Astrocyte of the cerebellum (primary cell): ENCODE measurements around the gene RHBDL1.

Experiments used
- DNase-seq: peaks from one replicate; pipeline ENCODE4 v3.0.0-alpha.2; 2011; ENCODE audit warnings: low read depth
- H3K4me3 ChIP-seq: 2 replicates; pipeline ENCODE4 v1.5.1; 2011; ENCODE audit warnings: mild to moderate bottlenecking, low read depth, low read length, moderate library complexity
- in situ Hi-C: cut with HindIII; loops from 2 replicates; pipeline ENCODE4 v1.10.0; 2017; ENCODE audit warnings: low sequenced_read_pairs
- TF ChIP-seq, protein P1 (sequence below): IDR thresholded peaks from 2 replicates; pipeline ENCODE4 v1.5.1; 2012; ENCODE audit warnings: low read length, low read depth, moderate library complexity, mild to moderate bottlenecking; ENCODE audit errors: missing control alignments

RHBDL1 gene

GRCh38 chr16:629185-629832 is 46.2 kb upstream of the RHBDL1 start:
- TF ChIP-seq, protein P1, sequence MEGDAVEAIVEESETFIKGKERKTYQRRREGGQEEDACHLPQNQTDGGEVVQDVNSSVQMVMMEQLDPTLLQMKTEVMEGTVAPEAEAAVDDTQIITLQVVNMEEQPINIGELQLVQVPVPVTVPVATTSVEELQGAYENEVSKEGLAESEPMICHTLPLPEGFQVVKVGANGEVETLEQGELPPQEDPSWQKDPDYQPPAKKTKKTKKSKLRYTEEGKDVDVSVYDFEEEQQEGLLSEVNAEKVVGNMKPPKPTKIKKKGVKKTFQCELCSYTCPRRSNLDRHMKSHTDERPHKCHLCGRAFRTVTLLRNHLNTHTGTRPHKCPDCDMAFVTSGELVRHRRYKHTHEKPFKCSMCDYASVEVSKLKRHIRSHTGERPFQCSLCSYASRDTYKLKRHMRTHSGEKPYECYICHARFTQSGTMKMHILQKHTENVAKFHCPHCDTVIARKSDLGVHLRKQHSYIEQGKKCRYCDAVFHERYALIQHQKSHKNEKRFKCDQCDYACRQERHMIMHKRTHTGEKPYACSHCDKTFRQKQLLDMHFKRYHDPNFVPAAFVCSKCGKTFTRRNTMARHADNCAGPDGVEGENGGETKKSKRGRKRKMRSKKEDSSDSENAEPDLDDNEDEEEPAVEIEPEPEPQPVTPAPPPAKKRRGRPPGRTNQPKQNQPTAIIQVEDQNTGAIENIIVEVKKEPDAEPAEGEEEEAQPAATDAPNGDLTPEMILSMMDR, result no peak
- H3K4me3 ChIP-seq, result no peak overlapping the region
- DNase-seq, result no peak
- in situ Hi-C loops, result no loop called here

DNA sequence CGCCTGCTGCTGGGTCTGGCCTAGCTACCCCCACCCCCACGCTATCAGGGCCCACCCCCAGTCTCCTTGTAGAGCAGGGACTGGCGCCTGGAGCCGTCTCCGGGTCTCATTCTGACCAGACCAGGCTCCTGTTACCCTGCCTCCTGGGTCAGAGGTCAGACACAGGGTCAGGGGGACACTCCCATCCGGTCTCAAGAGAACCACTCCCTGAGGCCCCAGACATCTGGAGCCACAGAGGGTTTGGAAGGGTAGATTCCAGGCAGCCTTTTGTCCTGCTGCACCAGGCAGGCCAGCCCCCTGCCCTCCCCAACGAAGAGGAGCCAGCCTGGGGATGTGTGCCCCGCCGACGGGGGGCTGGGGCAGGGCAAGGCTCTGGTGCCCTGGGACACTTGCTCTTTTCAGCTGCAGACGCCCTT is 45.6 kb upstream of the RHBDL1 start:
- in situ Hi-C loops, result no loop called here
- no peak for DNase-seq
- H3K4me3 ChIP-seq, result no peak overlapping the region
- TF ChIP-seq, protein P1, result no peak

GRCh38 chr16:630249-630814 is 45.1 kb upstream of the RHBDL1 start:
- no peak for DNase-seq
- TF ChIP-seq, protein P1, result no peak
- in situ Hi-C loops, result no loop called here
- no peak overlapping the region for H3K4me3 ChIP-seq

- TF ChIP-seq, protein P1, result no peak
- in situ Hi-C loops, result no loop called here
- no peak for DNase-seq
- no peak within 1 kb of the TSS for H3K4me3 ChIP-seq
Measured at GRCh38 chr16:630815-631405, 44.6 kb upstream of the RHBDL1 start, which contains the start of gene WFIKKN1. WFIKKN1 (plus strand) TSS chr16:630985; CDS start chr16:631254, 269 bp downstream.

- no peak for DNase-seq
- in situ Hi-C loops, result no loop called here
- no peak overlapping the region for H3K4me3 ChIP-seq
- TF ChIP-seq, protein P1, result no peak
Measured at GRCh38 chr16:631808-632358, 43.6 kb upstream of the RHBDL1 start.

DNA sequence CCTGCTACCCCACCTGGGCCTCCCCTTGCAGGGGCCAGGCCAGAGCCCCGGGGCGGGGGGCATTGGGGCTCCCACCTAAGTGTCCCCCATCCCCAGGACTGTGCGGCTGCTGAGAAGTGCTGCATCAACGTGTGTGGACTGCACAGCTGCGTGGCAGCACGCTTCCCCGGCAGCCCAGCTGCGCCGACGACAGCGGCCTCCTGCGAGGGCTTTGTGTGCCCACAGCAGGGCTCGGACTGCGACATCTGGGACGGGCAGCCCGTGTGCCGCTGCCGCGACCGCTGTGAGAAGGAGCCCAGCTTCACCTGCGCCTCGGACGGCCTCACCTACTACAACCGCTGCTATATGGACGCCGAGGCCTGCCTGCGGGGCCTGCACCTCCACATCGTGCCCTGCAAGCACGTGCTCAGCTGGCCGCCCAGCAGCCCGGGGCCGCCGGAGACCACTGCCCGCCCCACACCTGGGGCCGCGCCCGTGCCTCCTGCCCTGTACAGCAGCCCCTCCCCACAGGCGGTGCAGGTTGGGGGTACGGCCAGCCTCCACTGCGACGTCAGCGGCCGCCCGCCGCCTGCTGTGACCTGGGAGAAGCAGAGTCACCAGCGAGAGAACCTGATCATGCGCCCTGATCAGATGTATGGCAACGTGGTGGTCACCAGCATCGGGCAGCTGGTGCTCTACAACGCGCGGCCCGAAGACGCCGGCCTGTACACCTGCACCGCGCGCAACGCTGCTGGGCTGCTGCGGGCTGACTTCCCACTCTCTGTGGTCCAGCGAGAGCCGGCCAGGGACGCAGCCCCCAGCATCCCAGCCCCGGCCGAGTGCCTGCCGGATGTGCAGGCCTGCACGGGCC is 42.8 kb upstream of the RHBDL1 start:
- no peak for DNase-seq
- no peak overlapping the region for H3K4me3 ChIP-seq
- TF ChIP-seq, protein P1, result no peak
- in situ Hi-C loops, result no loop called here
